Measurements from ENCODE around the gene SERINC5.

DNA sequence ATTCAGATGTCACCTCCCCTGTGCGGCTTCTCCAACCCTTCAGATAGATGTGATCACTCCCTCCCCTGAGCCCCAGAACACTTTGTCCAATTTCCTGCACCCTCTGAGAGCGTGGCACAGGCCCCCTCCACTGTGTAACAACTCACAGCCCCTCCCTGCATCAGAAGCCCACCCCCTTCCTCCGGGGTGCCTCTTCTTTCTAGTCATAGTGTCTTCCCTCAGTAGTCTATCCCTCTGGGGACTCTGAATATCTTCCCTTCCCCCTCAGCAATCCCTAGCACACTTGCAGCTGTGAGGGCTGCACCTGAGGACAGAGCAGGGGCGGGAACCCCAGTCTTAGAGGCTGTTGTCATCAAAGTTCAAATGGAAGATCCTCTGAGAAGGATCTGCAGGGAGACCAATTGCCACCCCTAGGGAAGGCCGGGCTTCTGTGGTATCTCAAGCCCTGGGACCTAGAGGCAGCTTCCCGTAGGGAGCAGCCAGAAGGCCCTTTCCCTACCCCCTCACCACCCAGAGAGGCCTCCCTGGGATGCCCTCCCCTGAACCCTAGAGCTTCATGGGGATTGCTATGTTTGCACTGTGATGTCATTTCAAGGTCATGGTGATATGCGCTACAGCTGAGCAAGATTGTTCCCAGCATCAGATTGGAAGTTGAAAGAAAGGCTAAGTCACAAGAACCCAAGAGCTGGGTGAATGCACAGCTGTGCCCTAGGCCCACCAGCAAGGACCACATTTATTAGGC, 150.0 kb downstream of the SERINC5 start:
- TF ChIP-seq CTCF (conservative IDR thresholded peaks at IDR 0.05 in 1 of 2, IDR thresholded peaks at IDR 0.05 in 1 of 2; ENCODE audit: extremely low read depth in 1 of 2, insufficient read depth in 1 of 2, low read depth in 1 of 2, low read length in 2 of 2) (no peak), EZH2 (IDR thresholded peaks at IDR 0.05; ENCODE audit: borderline replicate concordance, low read length) (no peak)
